IMR-90 (cell line): ENCODE measurements around the gene ZNF488. TPM values are rescaled to one million over a fixed set of nuclear protein-coding genes. Genes with fewer than 3 reads are reported as not detected.

Experiments
- ATAC-seq: fragments of 200-7000 bp; cut with Tn5 transposase; 2 replicates; pipeline ENCODE4 v1.9.1; 2020; ENCODE audit warnings: low read depth, mild to moderate bottlenecking, moderate library complexity
- BruUV-seq: library from RNA; stranded (reverse); fragments of 400-500 nt; replicated peaks from 2 replicates; lab custom pipeline; 2021; lab: Mats Ljungman, UMichigan
- CTCF ChIA-PET: fragments of 300-600 bp; formaldehyde crosslinking; extraction: SDS; loops from one replicate; lab custom pipeline; 2021; ENCODE audit warnings: antibody characterized with exemption; lab: Yijun Ruan, JAX
- POLR2A ChIA-PET: fragments of 300-600 bp; sonication (Branson Sonifier 250); formaldehyde crosslinking; loops from one replicate; lab custom pipeline; 2022; ENCODE audit warnings: antibody characterized with exemption; ENCODE audit not compliant: unreplicated experiment; lab: Charles Lee
- DNase-seq: peaks from one replicate; pipeline ENCODE4 v3.0.0; 2013
- H2AFZ ChIP-seq: replicated peaks from 2 replicates; pipeline ENCODE3; 2013; ENCODE audit warnings: low read length, mild to moderate bottlenecking; ENCODE audit not compliant: poor library complexity
- H2AK5ac ChIP-seq: 2 replicates; pipeline ENCODE4 v1.6.1; 2013; ENCODE audit warnings: low read depth, low read length, inconsistent platforms
- H2AK9ac ChIP-seq: replicated peaks from 2 replicates; pipeline ENCODE3; 2013; ENCODE audit warnings: mild to moderate bottlenecking, low read depth, low read length, moderate library complexity; ENCODE audit not compliant: poor library complexity
- H2BK120ac ChIP-seq: 2 replicates; pipeline ENCODE4 v1.6.1; 2013; ENCODE audit warnings: low read depth, low read length, inconsistent platforms
- H2BK15ac ChIP-seq: 3 replicates; pipeline ENCODE4 v1.6.1; 2013; ENCODE audit warnings: low read depth, low read length, inconsistent platforms
- H2BK20ac ChIP-seq: 2 replicates; pipeline ENCODE4 v1.6.1; 2013; ENCODE audit warnings: low read depth, mild to moderate bottlenecking, inconsistent platforms, low read length, moderate library complexity
- H2BK5ac ChIP-seq: 2 replicates; pipeline ENCODE4 v1.6.1; 2013; ENCODE audit warnings: mild to moderate bottlenecking, low read depth, low read length, inconsistent platforms; ENCODE audit not compliant: poor library complexity, severe bottlenecking
- H3K14ac ChIP-seq: replicated peaks from 2 replicates; pipeline ENCODE4 v1.6.1; 2013; ENCODE audit warnings: low read depth, low read length, inconsistent platforms
- H3K18ac ChIP-seq: 2 replicates; pipeline ENCODE4 v1.6.1; 2013; ENCODE audit warnings: low read depth, low read length, control low read depth
- H3K23ac ChIP-seq: 2 replicates; pipeline ENCODE4 v1.6.1; 2013; ENCODE audit warnings: low read depth, low read length, inconsistent platforms
- H3K27ac ChIP-seq: 2 replicates; pipeline ENCODE4 v1.5.1; 2013; ENCODE audit warnings: mild to moderate bottlenecking, control low read depth, low read length; ENCODE audit not compliant: insufficient read depth
- H3K27me3 ChIP-seq: 2 replicates; pipeline ENCODE4 v1.6.1; 2013; ENCODE audit warnings: low read length; ENCODE audit not compliant: control insufficient read depth, insufficient read depth
- H3K36me3 ChIP-seq: 2 replicates; pipeline ENCODE4 v1.6.1; 2013; ENCODE audit warnings: low read length, mixed read lengths; ENCODE audit not compliant: control insufficient read depth, insufficient read depth
- H3K4ac ChIP-seq: 2 replicates; pipeline ENCODE4 v1.6.1; 2013; ENCODE audit warnings: low read depth, low read length, inconsistent platforms
- H3K4me1 ChIP-seq: 2 replicates; pipeline ENCODE4 v1.6.1; 2013; ENCODE audit warnings: low read length, mixed read lengths; ENCODE audit not compliant: control insufficient read depth, insufficient read depth
- H3K4me2 ChIP-seq: 2 replicates; pipeline ENCODE4 v1.6.1; 2013; ENCODE audit warnings: low read depth, mild to moderate bottlenecking, control low read depth, low read length, moderate library complexity
- H3K4me3 ChIP-seq: 2 replicates; pipeline ENCODE4 v1.5.1; 2013; ENCODE audit warnings: low read depth, mild to moderate bottlenecking, control low read depth, low read length, moderate library complexity; ENCODE audit not compliant: insufficient read depth
- H3K56ac ChIP-seq: 2 replicates; pipeline ENCODE4 v1.6.1; 2013; ENCODE audit warnings: low read length, inconsistent platforms; ENCODE audit not compliant: insufficient read depth; ENCODE audit errors: extremely low read depth
- H3K79me1 ChIP-seq, 2 experiments: 2 replicates each; pipeline ENCODE4 v1.6.1; 2013; ENCODE audit warnings: low read length in 2 of 2, inconsistent platforms in 1 of 2, low read depth in 1 of 2
- H3K9ac ChIP-seq: 2 replicates; pipeline ENCODE4 v1.6.1; 2013; ENCODE audit warnings: low read depth, low read length, control low read depth
- H3K9me1 ChIP-seq: 2 replicates; pipeline ENCODE4 v1.6.1; 2013; ENCODE audit warnings: low read length, inconsistent platforms; ENCODE audit not compliant: insufficient read depth
- H3K9me3 ChIP-seq: 2 replicates; pipeline ENCODE4 v1.6.1; 2013; ENCODE audit warnings: low read length; ENCODE audit not compliant: control insufficient read depth, insufficient read depth
- H4K20me1 ChIP-seq: 2 replicates; pipeline ENCODE4 v1.6.1; 2013; ENCODE audit warnings: low read length, inconsistent platforms; ENCODE audit not compliant: insufficient read depth
- H4K5ac ChIP-seq: 2 replicates; pipeline ENCODE4 v1.6.1; 2013; ENCODE audit warnings: mild to moderate bottlenecking, low read depth, low read length, control low read depth
- H4K8ac ChIP-seq, 2 experiments: 2 replicates each; pipeline ENCODE4 v1.6.1; 2013; ENCODE audit warnings: low read depth in 2 of 2, low read length in 2 of 2, control low read depth in 1 of 2, inconsistent platforms in 1 of 2
- H4K91ac ChIP-seq: 2 replicates; pipeline ENCODE4 v1.6.1; 2013; ENCODE audit warnings: low read depth, low read length, inconsistent platforms; ENCODE audit not compliant: insufficient read depth
- ELK1 ChIP-seq: fragments of 150-350 bp; IDR thresholded peaks from 2 replicates; pipeline ENCODE4 v1.6.1; 2016; ENCODE audit warnings: low read depth, mild to moderate bottlenecking, low read length, moderate library complexity, borderline replicate concordance
- MAFK ChIP-seq: IDR thresholded peaks from 2 replicates; pipeline ENCODE4 v1.6.1; 2012; ENCODE audit warnings: low read depth, low read length, improper control_type of control experiment
- MAZ ChIP-seq: IDR thresholded peaks from 2 replicates; pipeline ENCODE4 v1.6.1; 2012; ENCODE audit warnings: low read depth, mild to moderate bottlenecking, low read length, improper control_type of control experiment, moderate library complexity, borderline replicate concordance
- MXI1 ChIP-seq: IDR thresholded peaks from 2 replicates; pipeline ENCODE4 v1.6.1; 2012; ENCODE audit warnings: low read depth, mild to moderate bottlenecking, low read length, moderate library complexity, borderline replicate concordance
- RAD21 ChIP-seq: IDR thresholded peaks from 2 replicates; pipeline ENCODE4 v1.6.1; 2012; ENCODE audit warnings: low read length, improper control_type of control experiment
- USF2 ChIP-seq: fragments of 150-350 bp; IDR thresholded peaks from 2 replicates; pipeline ENCODE4 v1.6.1; 2017; ENCODE audit warnings: mild to moderate bottlenecking, antibody characterized with exemption, low read length, low read depth
- WGBS, 2 experiments: methylation state at CpG; one replicate each; pipeline versions ENCODE4 v1.1.5 to v1.1.7; 2013; ENCODE audit warnings: missing lambda C conversion rate in 2 of 2; ENCODE audit not compliant: insufficient read length in 1 of 2; ENCODE audit errors: extremely low coverage in 2 of 2; 5-methylcytosine and 5-hydroxymethylcytosine counted together
- dilution Hi-C: fragments of 300-500 bp; cut with HindIII; formaldehyde crosslinking; loops from one replicate; pipeline ENCODE4 v1.14.3; 2018; ENCODE audit warnings: low sequenced_read_pairs; ENCODE audit not compliant: unreplicated experiment
- in situ Hi-C: fragments of 300-500 bp; cut with MboI; formaldehyde crosslinking; loops from 3 replicates; pipeline ENCODE4 v1.14.3; 2019; ENCODE audit warnings: low sequenced_read_pairs, inconsistent platforms, mixed read lengths
- intact Hi-C: fragments of 100-400 bp; cut with micrococcal nuclease; formaldehyde crosslinking; loops from 2 replicates; pipeline ENCODE4 v1.10.0; 2022
- polyA plus RNA-seq, 3 experiments: library from polyadenylated mRNA; depleted of rRNA; stranded (reverse); fragments of >200 nt; gene quantifications; 2 replicates each; pipeline ENCODE4 v1.2.3, GENCODE V29; 2012; ENCODE audit warnings: low replicate concordance in 1 of 3
- total RNA-seq: library from RNA; depleted of rRNA; stranded (reverse); fragments of >200 nt; gene quantifications from 2 replicates; pipeline ENCODE4 v1.2.3, GENCODE V29; 2012

ZNF488 gene
- total and polyA plus RNA-seq, 2 of the 4 experiments (the other 2 are of a cell fraction): under 0.01 to 0.14 TPM

GRCh38 chr10:47359101-47359500 is 25.0 kb downstream of the ZNF488 start:
- no peaks in the 10 kb centered on the region for H3K9me1 ChIP-seq
- intact Hi-C loops: no loop called here
- H3K23ac ChIP-seq: no peak overlapping the region
- CTCF ChIA-PET: no interaction called here
- in situ Hi-C loops: no loop called here
- H3K9me3 ChIP-seq: no peaks in the 10 kb centered on the region
- H2AK9ac ChIP-seq: no peak overlapping the region
- peaks cover 19% of the 10 kb centered on the region for H3K27me3 ChIP-seq
- H3K9ac ChIP-seq: no peak overlapping the region
- H4K91ac ChIP-seq: no peak overlapping the region
- no peak overlapping the region for H4K8ac ChIP-seq
- no TSS peak for BruUV-seq
- ATAC-seq (no peak), DNase-seq (no peak)
- no peak overlapping the region for H2BK5ac ChIP-seq
- no peak overlapping the region for H4K5ac ChIP-seq
- H2BK15ac ChIP-seq: no peak overlapping the region
- no peak overlapping the region for H3K18ac ChIP-seq
- H3K27ac ChIP-seq: no peak overlapping the region
- no peak overlapping the region for H2AFZ ChIP-seq
- dilution Hi-C loops: no loop called here
- H3K4me2 ChIP-seq: no peak overlapping the region
- POLR2A ChIA-PET: interaction anchor here (0.6 kb wide), 1 partner anchor 43 kb away, joined by 3 read pairs; no protein-coding TSS in a partner anchor
- no peak overlapping the region for H3K14ac ChIP-seq
- no peaks in the 10 kb centered on the region for H3K36me3 ChIP-seq
- H4K20me1 ChIP-seq: no peaks in the 10 kb centered on the region
- H3K4me1 ChIP-seq: no peaks in the 10 kb centered on the region
- no peak overlapping the region for H3K4ac ChIP-seq
- TF ChIP-seq USF2 (no peak), MAFK (no peak), MAZ (no peak), RAD21 (no peak), ELK1 (no peak), MXI1 (no peak)
- no peak overlapping the region for H2BK120ac ChIP-seq
- no peak overlapping the region for H3K56ac ChIP-seq
- WGBS, 2 experiments: no CpG with 5 or more reads among the region's 2 CpGs
- H2BK20ac ChIP-seq: no peak overlapping the region
- H3K4me3 ChIP-seq: no peak overlapping the region
- H3K79me1 ChIP-seq: no peaks in the 10 kb centered on the region
- H2AK5ac ChIP-seq: no peak overlapping the region
